Astrocyte (in vitro differentiated cells and primary cell): ENCODE measurements around the gene CTDSPL.

Experiments
- EZH2 ChIP-seq: IDR thresholded peaks from 2 replicates; pipeline ENCODE4 v1.6.1; 2012; ENCODE audit warnings: mild to moderate bottlenecking, low read length, inconsistent platforms; ENCODE audit not compliant: insufficient read depth
- TF ChIP-seq, protein P1 (sequence below): IDR thresholded peaks from 2 replicates; pipeline ENCODE4 v1.5.1; 2011; ENCODE audit warnings: low read depth, mild to moderate bottlenecking, inconsistent platforms, low read length, moderate library complexity; ENCODE audit not compliant: insufficient read depth

DNA sequence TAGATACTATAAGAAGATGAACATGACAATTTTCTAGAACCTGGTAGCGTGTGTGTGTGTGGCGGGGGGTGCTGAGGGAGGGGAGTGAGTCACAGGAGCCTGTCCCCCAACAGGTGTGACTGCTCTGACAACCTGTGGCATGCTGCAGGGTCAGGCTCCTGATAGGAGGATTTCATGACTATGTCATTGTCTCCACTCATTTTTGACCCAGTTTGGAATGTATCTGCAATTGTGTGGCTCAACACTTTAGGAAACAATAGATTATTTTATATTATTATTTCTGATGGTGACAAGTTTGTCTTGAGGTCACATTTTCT lies 119.6 kb downstream of the CTDSPL start:
- TF ChIP-seq, protein P1, sequence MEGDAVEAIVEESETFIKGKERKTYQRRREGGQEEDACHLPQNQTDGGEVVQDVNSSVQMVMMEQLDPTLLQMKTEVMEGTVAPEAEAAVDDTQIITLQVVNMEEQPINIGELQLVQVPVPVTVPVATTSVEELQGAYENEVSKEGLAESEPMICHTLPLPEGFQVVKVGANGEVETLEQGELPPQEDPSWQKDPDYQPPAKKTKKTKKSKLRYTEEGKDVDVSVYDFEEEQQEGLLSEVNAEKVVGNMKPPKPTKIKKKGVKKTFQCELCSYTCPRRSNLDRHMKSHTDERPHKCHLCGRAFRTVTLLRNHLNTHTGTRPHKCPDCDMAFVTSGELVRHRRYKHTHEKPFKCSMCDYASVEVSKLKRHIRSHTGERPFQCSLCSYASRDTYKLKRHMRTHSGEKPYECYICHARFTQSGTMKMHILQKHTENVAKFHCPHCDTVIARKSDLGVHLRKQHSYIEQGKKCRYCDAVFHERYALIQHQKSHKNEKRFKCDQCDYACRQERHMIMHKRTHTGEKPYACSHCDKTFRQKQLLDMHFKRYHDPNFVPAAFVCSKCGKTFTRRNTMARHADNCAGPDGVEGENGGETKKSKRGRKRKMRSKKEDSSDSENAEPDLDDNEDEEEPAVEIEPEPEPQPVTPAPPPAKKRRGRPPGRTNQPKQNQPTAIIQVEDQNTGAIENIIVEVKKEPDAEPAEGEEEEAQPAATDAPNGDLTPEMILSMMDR = no peak
- TF ChIP-seq EZH2 = no peak
